NCI-H82 (cell line): ENCODE results near the gene HINT2.

Experiments
- DNase-seq: peaks from one replicate; lab custom pipeline; 2025; lab: John Stamatoyannopoulos, UW

The HINT2 gene

DNA sequence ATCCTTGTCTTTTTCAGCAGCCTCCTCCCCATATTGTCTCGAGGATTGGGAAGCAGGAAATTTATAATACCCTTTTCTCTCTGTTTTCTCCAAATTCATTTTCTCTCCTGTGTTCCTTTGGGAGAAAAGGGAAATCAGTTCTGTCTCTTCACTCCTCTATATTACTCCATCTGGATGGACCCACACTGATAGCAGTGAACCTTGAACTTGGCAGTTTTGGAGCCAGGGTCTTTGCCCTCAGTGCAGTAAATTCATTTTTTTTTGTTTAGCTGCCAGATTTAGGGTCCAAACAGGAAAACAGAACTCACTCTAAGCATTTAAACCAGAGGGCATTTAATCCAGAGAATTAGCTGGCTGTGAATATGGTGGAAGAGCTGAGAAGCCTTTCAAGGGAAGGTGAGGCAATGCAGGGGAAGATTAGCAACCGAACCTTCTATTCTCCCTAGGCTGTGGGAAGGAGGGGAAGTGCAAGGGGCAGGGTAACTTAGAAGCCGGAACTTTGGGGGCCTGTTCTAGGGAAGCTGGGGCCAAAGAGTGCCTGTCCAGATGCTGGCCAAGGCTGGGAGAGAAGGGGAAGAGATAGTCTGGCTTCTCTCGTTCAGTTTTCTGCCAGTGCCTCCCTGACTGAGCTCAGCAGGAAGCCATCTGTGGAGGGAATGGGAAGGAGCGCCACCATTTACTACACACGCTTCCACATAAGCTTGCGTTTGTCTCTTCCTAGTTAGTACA is 39.8 kb downstream of the HINT2 start:
- DNase-seq: peak; percentile 36

DNA sequence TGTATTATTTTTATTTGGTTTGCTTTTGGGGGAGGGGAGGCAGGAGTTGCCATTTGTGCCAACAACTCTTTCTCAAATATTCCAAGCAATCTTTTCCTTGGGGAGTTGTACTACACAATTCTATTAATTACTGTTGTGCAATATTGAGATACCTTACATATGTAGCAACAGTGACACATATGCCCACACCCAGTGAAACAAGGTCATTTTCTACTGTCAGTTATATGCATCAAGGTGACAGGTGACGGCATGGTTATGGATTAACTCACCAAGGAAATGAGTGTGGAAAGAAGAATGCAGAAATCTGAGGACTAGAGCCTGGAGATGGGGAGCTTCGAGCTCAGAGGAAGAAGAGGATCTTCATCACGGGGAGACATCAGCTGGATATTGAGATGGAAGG is 42.9 kb downstream of the HINT2 start:
- DNase-seq: no peak

DNA sequence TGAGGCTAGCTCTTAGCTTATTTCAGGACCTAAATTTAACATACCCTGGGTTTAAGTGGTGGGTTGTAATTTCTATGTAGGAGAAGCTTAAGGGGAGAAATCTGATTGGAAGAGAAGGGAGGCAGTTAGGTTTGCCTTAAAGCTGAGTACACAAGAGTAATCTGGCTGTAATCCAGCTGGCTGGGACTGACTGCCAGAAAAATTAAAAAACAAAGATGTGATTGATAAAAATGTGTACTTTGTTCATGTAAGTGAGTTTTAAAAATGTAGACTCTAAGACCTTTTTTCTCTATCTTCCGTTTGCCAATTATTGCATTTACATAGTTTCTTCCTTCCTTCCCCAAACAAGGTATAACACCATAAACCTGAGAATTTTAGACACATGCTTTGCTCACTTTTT is 43.3 kb downstream of the HINT2 start:
- peak; percentile 64 for DNase-seq

DNA sequence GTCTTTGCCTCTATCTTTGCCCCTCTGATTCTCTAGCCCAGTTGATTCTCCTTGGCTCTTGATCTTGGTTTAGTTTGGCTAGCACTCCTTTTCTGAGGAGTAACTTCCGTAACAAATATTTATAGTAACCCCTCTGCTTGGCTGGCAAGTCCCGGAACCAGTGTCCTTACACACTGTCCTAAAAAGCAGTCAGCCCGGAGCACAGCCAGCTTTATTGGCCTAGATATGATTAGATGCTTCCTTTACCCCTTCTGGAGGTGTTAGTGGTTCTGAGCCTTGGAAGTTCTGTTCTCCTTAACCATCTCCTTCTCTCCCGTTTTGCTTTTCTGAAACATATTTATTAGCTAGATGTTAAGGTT is 43.8 kb downstream of the HINT2 start:
- no peak for DNase-seq

DNA sequence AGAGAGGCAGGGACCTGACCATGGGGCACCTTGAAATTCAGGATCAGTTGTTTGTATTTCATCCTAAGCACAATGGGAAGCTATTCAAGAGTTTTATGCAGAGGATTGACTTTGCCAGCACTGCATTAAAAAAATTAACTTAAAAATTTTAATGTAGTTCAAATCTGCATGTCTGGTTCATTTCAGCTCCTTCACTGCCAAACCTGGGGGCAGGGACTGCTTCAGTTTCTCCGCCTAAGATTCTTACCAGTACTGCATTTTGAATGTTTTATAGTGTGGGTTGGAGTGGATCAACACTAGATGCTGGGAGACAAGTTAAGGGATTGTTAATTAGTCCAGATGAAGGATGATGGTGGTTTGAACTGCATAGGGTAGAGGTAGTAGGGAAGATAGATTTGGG is 45.1 kb downstream of the HINT2 start:
- DNase-seq: no peak

DNA sequence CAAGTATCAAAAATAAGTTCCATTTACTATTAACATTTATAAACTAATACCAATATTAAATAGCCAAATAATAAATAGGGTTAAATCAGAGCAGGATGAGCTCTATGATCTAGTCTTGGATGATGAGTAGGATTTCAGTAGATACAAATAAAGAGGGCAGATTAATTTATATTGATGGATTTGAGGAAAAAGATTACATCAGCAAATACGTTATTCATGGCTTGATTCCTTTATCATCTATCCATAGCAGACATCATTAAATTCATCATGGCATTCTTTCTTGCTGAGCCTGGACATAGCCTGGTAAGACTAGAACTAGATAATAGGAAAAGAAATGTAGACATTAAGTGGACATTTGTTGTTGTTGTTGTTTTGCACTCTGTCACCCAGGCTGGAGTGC is 47.4 kb downstream of the HINT2 start:
- no peak for DNase-seq

DNA sequence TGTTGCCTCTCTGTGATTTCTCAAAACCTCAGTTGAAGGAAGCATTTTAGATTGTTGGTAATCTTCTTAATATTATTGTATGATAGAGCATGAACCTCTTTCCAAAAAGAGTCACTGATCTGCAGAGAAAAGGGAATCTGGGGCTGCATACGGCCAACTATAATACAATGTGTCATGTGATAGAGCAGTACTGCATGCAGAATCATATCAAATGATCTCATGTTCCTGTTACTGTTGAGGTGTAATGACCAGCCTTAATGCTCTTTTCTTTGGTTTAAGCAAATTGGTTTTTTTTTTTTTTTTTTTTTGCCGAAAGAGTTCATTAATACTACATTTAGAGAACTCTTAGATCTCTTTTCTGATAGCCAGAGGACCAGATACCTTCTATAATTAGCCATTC is 47.8 kb downstream of the HINT2 start:
- no peak for DNase-seq

DNA sequence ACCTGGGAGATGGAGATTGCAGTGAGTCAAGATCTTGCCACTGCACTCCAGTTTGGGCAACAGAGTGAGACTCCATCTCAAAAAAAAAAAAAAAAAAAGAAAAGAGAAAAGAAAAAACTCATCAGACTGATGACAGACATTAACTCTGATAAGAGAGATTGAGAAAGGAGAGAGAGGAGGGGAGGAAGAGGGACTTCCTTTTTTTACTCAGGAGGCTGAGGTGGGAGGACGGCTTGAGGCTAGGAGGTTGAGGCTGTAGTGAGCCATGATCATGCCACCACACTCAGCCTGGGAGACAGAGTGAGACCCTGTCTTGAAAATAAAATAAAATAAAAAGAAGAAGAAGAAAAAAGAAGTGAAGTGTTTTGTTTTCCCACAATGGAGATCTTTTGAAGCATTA is 51.0 kb downstream of the HINT2 start:
- DNase-seq: no peak

DNA sequence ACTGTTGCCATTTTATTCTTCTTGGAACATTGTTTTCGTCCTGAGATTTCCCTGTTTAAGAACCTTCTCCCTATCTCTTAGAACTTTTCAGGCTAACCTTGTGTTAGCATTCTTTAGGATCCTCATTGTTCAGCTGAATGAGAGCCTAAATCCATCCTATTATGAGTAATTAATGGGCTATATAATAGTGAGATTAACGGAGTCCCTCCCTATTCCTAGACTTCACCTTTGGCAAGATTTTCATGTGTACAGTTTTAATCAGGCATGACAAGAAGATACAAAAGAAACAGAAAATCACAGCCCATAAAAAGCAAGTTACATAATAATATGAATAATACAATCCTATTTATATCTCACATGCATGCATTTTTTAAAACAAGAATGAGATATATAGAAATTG is 51.7 kb downstream of the HINT2 start:
- DNase-seq: peak; percentile 5
